HG02885 (cell line): ENCODE results near the gene FRK.
A peak's percentile ranks its signal among the peaks of the same experiment; 100 is the strongest.
"Not testable (repeated sequence)": the region's sequence is repeated elsewhere in the genome, so short reads cannot be mapped to it uniquely, and the experiment has no call there.

ENCODE experiments used
- ATAC-seq: cut with Tn5 transposase; IDR thresholded peaks from one replicate; pipeline ENCODE4 v1.9.1; 2021; ENCODE audit warnings: mild to moderate bottlenecking; ENCODE audit not compliant: unreplicated experiment, poor library complexity

The FRK gene

GRCh38 chr6:116078522-116078921 is 17.8 kb upstream of the FRK start:
- no peak for ATAC-seq

GRCh38 chr6:116074732-116075390 is 14.2 kb upstream of the FRK start:
- ATAC-seq = no peak

- no peak for ATAC-seq
These were observed 13.2 kb upstream of the FRK start for GRCh38 chr6:116073765-116074440.

DNA sequence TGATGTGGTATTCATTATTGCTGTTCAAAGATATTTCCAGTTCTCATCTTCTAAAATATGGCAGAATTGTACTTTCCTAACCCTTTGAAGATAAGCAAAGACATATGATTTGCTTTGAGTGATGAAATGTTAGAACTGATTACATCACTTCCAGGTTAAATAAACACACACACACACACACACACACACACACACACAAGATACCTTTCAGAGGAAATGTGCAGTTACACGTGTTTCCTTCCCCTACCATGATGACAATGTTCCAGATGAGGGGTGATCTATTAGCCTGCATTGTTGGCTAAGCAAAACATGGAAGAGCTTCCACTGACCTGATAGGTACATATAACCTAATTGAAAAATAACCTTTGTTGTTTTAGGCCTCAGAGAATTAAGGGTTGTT is 11.7 kb upstream of the FRK start:
- no peak for ATAC-seq

GRCh38 chr6:116070616-116071389 is 10.1 kb upstream of the FRK start:
- ATAC-seq = no peak

DNA sequence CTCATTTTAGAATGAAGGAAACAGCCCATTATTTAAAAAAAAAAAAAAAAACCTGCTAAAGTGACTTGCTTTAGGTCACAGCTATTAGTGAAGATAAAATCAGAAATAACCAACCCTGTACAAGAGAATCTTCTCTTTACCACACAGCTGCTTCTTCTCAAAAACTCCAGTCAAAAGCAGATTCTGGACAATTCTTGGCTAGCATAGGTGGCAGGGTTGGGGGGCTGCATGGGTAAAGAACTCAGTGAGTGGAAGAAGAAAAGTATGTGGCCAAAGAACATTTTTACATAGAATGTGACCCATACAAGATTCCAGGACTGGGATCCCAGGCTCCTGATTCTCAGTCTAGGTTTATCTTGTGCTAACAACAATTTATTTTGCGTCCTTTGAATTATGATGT is 9.4 kb upstream of the FRK start:
- ATAC-seq = no peak

DNA sequence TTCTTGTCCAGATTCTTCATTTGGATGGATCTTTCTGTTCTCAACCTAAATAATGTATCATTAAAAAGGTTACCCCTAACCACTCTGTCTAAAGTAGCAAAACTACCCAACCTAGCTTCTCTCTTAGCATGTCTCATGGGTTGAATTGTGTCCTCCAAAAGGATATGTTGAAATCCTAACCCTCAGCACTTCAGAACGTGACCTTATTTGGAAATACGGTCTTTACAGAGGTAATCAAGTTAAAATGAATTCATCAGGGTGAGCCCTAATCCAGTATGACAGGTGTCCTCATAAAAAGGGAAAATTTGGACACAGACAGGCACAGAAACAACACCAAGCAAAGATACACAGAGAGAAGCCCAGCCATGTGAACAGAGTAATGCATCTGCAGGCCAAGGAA is 6.1 kb upstream of the FRK start:
- ATAC-seq = no peak

GRCh38 chr6:116064666-116065065 is 4.0 kb upstream of the FRK start:
- no peak for ATAC-seq

- no peak for ATAC-seq
These were observed 1.8 kb upstream of the FRK start for GRCh38 chr6:116062496-116062895.

GRCh38 chr6:116059713-116060571 is 749 bp downstream of the FRK start:
- peak; percentile 87 for ATAC-seq

DNA sequence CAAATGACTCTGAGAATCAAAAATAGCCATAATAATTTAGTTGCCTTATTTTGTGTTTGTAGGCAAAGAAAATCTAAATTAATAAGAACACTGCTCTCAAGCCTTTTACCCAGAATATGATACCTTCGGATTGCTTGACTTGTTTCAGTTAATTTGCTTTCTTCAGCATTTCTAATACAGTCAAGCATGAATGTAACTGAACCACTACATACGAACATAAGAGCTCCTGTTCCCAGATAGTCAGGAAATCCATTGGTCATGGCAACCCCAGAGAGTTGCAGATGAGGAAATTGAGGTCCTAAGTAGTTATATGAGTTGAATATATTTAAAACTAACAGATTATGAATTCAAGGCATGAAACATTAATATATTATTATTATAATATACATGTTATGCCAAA is 2.9 kb downstream of the FRK start:
- ATAC-seq = no peak

DNA sequence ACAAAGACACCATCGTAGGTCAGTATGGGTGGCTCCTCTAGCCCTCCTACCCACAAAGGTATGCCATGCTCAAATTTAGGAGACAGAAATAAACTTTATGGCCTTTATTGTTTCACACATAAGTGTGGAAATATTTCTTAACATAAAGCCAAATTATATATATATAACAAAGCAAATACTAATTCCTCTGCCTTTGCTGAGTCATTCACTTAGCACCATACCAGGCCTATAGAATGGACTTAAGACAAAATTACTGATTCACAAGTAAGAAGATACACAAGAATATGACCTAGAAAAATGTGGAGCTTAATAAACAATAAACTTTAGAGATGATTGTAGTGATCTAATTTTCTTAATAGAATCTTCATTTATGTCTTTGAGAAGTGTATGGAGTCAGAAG is 5.2 kb downstream of the FRK start:
- ATAC-seq = no peak

DNA sequence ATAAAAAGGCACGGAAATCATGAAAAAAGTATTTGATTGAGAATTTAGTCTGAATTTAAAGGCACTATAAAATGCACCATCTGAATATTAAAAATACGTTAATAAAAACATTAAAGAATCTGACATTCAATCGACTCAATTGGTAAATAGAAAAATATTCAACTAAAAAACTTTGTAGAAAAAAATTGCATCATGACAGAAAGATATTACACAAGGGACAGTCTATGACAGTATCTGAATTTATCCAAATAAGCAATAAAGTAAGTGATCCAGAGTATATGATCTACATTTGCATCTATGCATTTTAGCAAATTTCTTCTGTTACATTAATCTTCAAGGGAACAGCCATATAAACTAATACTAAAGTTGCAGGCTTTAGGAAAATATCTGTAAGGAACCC is 9.4 kb downstream of the FRK start:
- no peak for ATAC-seq

DNA sequence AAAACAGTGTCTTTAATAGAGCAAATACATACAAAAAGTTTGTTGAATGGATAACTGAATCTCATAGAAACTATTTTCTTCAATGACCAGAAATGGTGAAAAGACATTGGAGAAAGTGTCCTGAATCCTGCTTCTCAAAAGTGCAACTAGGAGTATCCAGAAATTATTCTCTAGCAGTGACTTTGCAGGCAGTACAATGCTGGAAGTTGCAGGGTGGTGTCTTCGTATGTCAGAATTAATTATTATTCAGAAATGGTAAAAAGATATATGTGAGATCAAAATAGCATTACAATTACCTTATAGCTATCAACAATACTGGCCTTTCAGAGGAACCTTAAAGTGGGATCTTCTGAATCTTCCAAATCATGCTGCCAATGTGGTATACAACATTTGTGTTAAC is 10.0 kb downstream of the FRK start:
- ATAC-seq = no peak

DNA sequence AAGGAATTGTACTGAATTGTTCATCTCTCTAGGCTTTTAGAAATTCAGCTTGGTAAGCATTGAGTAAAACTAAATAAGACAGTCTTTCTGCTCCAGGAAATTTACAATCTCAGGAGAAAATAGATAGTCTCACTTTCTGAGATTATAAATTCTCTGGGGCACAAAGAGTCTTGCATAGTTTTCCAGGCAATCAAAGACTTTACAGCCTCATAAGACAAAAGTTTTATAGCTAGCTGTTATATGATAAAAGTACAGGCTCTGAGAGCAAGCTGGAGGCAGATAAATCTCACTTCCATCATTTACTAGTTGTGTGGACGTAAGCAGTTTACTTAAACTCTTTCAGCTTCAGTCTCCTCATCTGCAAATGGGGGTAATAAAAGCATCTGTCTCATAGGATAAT is 11.4 kb downstream of the FRK start:
- no peak for ATAC-seq

- ATAC-seq = peak; percentile 92
These were observed 13.3 kb downstream of the FRK start for GRCh38 chr6:116047173-116047933.

DNA sequence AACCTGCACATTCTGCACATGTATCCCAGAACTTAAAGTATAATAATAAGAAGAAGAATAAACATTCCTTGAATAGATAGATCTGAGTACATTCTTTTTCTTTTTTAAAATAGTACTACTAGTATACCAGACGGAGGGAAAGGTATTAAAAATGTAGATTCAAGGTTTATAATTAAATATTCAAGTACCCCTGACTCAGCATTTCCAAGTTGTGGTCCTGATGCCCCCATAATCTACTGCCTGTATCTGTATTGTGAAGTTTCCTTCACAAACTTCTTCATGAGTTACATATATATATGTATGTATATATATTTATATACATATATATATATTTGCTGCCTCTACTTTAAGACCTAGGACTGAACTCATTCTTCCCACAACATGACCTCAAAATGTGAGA is 14.0 kb downstream of the FRK start:
- no peak for ATAC-seq

GRCh38 chr6:116046272-116046671 is 14.4 kb downstream of the FRK start:
- not testable (repeated sequence) for ATAC-seq

GRCh38 chr6:116041934-116042333 is 18.8 kb downstream of the FRK start:
- ATAC-seq = no peak

GRCh38 chr6:116040993-116041392 is 19.7 kb downstream of the FRK start:
- ATAC-seq = no peak
